K562 (cell line): Measurements from ENCODE around the gene KDELR3. TPM values are rescaled to one million over a fixed set of nuclear protein-coding genes. Genes with fewer than 3 reads are reported as not detected.

Experiments
- CTBP1 ChIP-seq: fragments of 450-650 bp; IDR thresholded peaks from 2 replicates; pipeline ENCODE4 v1.6.1; 2016; ENCODE audit warnings: borderline replicate concordance
- DNMT1 ChIP-seq: fragments of 450-650 bp; IDR thresholded peaks from 2 replicates; pipeline ENCODE4 v1.6.1; 2016; ENCODE audit warnings: antibody characterized with exemption, mild to moderate bottlenecking
- E2F6 ChIP-seq, 2 experiments: IDR thresholded peaks; 2 replicates each; pipeline ENCODE4 v1.6.1; 2011; ENCODE audit warnings: borderline replicate concordance in 1 of 2, control low read depth in 1 of 2, low read depth in 1 of 2, low read length in 1 of 2, mild to moderate bottlenecking in 1 of 2, mixed read lengths in 1 of 2, moderate library complexity in 1 of 2; ENCODE audit not compliant: insufficient read depth in 1 of 2, insufficient read length in 1 of 2, poor library complexity in 1 of 2, severe bottlenecking in 1 of 2; ENCODE audit errors: extremely low read depth in 1 of 2
- FOSL1 ChIP-seq: fragments of 200-800 bp; sonication (Bioruptor generic); conservative IDR thresholded peaks from 2 replicates; pipeline ENCODE4 v1.6.1; 2016; ENCODE audit warnings: missing genetic modification characterization, missing compliant biosample characterization
- HNRNPL ChIP-seq: fragments of 200-400 bp; formaldehyde crosslinking; IDR thresholded peaks from 2 replicates; pipeline ENCODE4 v1.6.1; 2017; ENCODE audit warnings: low read depth, mild to moderate bottlenecking, low read length
- MAZ ChIP-seq, 2 experiments: fragments of 450-650 bp in 1 of 2; sonication (generic) in 1 of 2; formaldehyde crosslinking; IDR thresholded peaks in 1 of 2; conservative IDR thresholded peaks in 1 of 2; 2 replicates each; pipeline versions ENCODE4 v1.4.0 to v1.5.0; 2020; ENCODE audit warnings: mild to moderate bottlenecking in 1 of 2, missing genetic modification reagents in 1 of 2
- MTF1 ChIP-seq: fragments of 250-450 bp; sonication (Bioruptor Pico); IDR thresholded peaks from 2 replicates; pipeline ENCODE4 v1.9.0; 2021; ENCODE audit warnings: moderate library complexity, mild to moderate bottlenecking, inconsistent platforms, borderline replicate concordance
- NFIC ChIP-seq: fragments of 450-650 bp; IDR thresholded peaks from 2 replicates; pipeline ENCODE4 v1.6.1; 2017; ENCODE audit warnings: mild to moderate bottlenecking, inconsistent platforms
- OTX1 ChIP-seq: fragments of 450-650 bp; formaldehyde crosslinking; IDR thresholded peaks from 2 replicates; pipeline ENCODE4 v1.4.0; 2022; ENCODE audit warnings: mild to moderate bottlenecking
- SRSF3 ChIP-seq: fragments of 200-400 bp; formaldehyde crosslinking; IDR thresholded peaks from 2 replicates; pipeline ENCODE4 v1.6.1; 2016; ENCODE audit warnings: mild to moderate bottlenecking, low read length, moderate library complexity; ENCODE audit not compliant: insufficient read depth
- THAP12 ChIP-seq: fragments of 250-450 bp; sonication (Bioruptor Pico); IDR thresholded peaks from 2 replicates; pipeline ENCODE4 v1.9.0; 2021; ENCODE audit warnings: mild to moderate bottlenecking, inconsistent platforms
- TOE1 ChIP-seq, 2 experiments: fragments of 450-650 bp in 1 of 2; sonication (generic) in 1 of 2; formaldehyde crosslinking in 1 of 2; IDR thresholded peaks; 2 replicates each; pipeline versions ENCODE4 v1.7.1 to v1.8.0; 2016 to 2022; ENCODE audit warnings: borderline replicate concordance in 2 of 2, mild to moderate bottlenecking in 2 of 2, antibody characterized with exemption in 1 of 2, inconsistent platforms in 1 of 2, low read depth in 1 of 2, missing genetic modification reagents in 1 of 2, moderate library complexity in 1 of 2
- polyA plus RNA-seq, 8 experiments: library from polyadenylated mRNA; depleted of rRNA in 4 of 8; stranded (reverse) in 5 of 8; unstranded in 3 of 8; fragments of >200 nt; fragmentation: Nextera tagmentation in 2 of 8; fragmentation: Illumina TruSeq in 1 of 8; extraction: Ambion mirVana in 2 of 8; extraction: Trizol in 1 of 8; gene quantifications; 2 replicates each; pipeline versions ENCODE4 v1.2.1 to v1.2.3, GENCODE V29; 2011 to 2014; ENCODE audit warnings: inconsistent platforms in 1 of 8, missing spikeins in 1 of 8
- total RNA-seq, 7 experiments: library from RNA; depleted of rRNA in 6 of 7; stranded (reverse); fragments of >200 nt in 6 of 7; fragmentation: Illumina TruSeq in 2 of 7; extraction: Trizol in 2 of 7; gene quantifications; 2 replicates each; pipeline versions ENCODE4 v1.2.1 to v1.2.3, GENCODE V29; 2011 to 2021; ENCODE audit warnings: low replicate concordance in 1 of 7
- TF ChIP-seq, protein P1 (sequence below): IDR thresholded peaks from 2 replicates; pipeline ENCODE4 v1.6.1; 2014; ENCODE audit warnings: antibody characterized with exemption
- TF ChIP-seq, protein P2 (sequence below): fragments of 150-350 bp; conservative IDR thresholded peaks from 2 replicates; pipeline ENCODE4 v1.6.1; 2014; ENCODE audit warnings: low read length

Gene KDELR3
- total and polyA plus RNA-seq, 9 of the 15 experiments (the other 6 are each of a cell fraction or from before 2014, with no cell fraction given): 7.1 to 44.8 (median 9.6) TPM

DNA sequence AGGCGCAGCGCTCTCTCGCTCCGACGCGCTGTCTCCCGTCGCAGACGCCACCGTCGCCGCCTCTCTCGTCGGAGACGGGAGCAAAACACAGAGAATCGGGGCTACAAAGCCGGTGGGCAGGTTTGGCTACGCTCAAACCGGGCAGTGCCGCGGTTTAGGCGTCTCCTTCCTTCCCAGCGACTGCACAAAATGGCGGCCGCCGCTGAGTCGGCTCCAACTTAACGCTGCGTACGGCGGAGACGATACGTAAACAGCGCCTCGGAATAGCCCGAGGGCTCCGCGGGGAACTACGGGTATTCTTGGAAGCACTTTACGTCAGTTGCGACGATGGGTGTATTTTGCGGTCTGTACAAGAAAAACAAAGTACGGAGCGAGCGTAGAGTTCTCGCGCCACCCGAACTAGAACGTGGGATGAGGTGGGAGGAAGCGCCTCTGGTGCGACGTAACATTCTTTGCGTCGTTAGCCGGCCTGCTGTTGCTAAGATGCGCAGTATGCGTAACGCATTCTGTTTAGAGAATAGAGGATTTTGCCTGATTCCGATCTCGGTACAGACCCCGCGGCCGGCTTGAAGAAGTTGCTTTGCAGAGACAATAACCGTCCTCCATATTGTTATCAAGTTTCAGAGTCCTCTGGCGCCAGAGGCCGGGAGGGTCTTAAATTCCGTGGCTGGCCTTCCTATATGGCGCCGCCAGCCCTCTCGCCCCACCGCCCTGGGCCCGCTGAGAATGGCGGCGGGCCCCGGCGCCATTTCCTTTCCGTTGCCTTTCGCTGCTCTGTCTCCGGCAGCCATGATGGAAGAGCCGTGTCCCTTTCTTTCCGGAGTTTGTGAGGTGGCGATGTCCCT, 38.4 kb downstream of the KDELR3 start, which contains the start of gene DDX17 (continued):
- TF ChIP-seq NFIC: peak; percentile 8; the same call in 1 of the 2 replicates
- peak; percentile 99 for TF ChIP-seq HNRNPL
- TF ChIP-seq FOSL1 (tag): no peak; the same call in 1 of the 2 replicates
- peak; percentile 12; the same call in 1 of the 2 replicates for TF ChIP-seq CTBP1
- TF ChIP-seq E2F6 (IDR thresholded peaks at IDR 0.05; ENCODE audit: borderline replicate concordance in 1 of 2, extremely low read depth in 1 of 2, insufficient read depth in 1 of 2, insufficient read length in 1 of 2, low read depth in 1 of 2, low read length in 1 of 2, poor library complexity in 1 of 2, severe bottlenecking in 1 of 2): peak in 1 of 2 experiments; percentile 48
- no peak for TF ChIP-seq MTF1 (CRISPR knock-in tag)
- TF ChIP-seq SRSF3: no peak
- TF ChIP-seq, protein P1, sequence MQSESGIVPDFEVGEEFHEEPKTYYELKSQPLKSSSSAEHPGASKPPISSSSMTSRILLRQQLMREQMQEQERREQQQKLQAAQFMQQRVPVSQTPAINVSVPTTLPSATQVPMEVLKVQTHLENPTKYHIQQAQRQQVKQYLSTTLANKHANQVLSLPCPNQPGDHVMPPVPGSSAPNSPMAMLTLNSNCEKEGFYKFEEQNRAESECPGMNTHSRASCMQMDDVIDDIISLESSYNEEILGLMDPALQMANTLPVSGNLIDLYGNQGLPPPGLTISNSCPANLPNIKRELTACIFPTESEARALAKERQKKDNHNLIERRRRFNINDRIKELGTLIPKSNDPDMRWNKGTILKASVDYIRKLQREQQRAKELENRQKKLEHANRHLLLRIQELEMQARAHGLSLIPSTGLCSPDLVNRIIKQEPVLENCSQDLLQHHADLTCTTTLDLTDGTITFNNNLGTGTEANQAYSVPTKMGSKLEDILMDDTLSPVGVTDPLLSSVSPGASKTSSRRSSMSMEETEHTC: no peak
- peak in 1 of 2 experiments; percentile 44; a peak in 1 of 4 replicates for TF ChIP-seq MAZ (CRISPR knock-in tag; conservative IDR thresholded peaks at IDR 0.05 in 1 of 2, IDR thresholded peaks at IDR 0.05 in 1 of 2)
- TF ChIP-seq TOE1 (IDR thresholded peaks at IDR 0.05; ENCODE audit: borderline replicate concordance): no peak
- TF ChIP-seq TOE1 (CRISPR knock-in tag; IDR thresholded peaks at IDR 0.05; ENCODE audit: borderline replicate concordance, low read depth): no peak
- TF ChIP-seq OTX1: 0 out of 2 replicates have a peak, but pooled peaks have one; percentile 35
- TF ChIP-seq DNMT1: no peak
- 0 out of 2 replicates have a peak, but pooled peaks have one; percentile 34 for TF ChIP-seq THAP12
- TF ChIP-seq, protein P2, sequence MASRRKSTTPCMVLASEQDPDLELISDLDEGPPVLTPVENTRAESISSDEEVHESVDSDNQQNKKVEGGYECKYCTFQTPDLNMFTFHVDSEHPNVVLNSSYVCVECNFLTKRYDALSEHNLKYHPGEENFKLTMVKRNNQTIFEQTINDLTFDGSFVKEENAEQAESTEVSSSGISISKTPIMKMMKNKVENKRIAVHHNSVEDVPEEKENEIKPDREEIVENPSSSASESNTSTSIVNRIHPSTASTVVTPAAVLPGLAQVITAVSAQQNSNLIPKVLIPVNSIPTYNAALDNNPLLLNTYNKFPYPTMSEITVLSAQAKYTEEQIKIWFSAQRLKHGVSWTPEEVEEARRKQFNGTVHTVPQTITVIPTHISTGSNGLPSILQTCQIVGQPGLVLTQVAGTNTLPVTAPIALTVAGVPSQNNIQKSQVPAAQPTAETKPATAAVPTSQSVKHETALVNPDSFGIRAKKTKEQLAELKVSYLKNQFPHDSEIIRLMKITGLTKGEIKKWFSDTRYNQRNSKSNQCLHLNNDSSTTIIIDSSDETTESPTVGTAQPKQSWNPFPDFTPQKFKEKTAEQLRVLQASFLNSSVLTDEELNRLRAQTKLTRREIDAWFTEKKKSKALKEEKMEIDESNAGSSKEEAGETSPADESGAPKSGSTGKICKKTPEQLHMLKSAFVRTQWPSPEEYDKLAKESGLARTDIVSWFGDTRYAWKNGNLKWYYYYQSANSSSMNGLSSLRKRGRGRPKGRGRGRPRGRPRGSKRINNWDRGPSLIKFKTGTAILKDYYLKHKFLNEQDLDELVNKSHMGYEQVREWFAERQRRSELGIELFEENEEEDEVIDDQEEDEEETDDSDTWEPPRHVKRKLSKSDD: 0 out of 2 replicates have a peak, but pooled peaks have one; percentile 38
